IMR-90 (cell line): ENCODE data around the gene MAN2C1. TPM values are rescaled to one million over a fixed set of nuclear protein-coding genes. Genes with fewer than 3 reads are reported as not detected.

Experiments used
- ATAC-seq: fragments of 200-7000 bp; cut with Tn5 transposase; 2 replicates; pipeline ENCODE4 v1.9.1; 2020; ENCODE audit warnings: low read depth, mild to moderate bottlenecking, moderate library complexity
- BruUV-seq: library from RNA; stranded (reverse); fragments of 400-500 nt; replicated peaks from 2 replicates; lab custom pipeline; 2021; lab: Mats Ljungman, UMichigan
- CTCF ChIA-PET: fragments of 300-600 bp; formaldehyde crosslinking; extraction: SDS; loops from one replicate; lab custom pipeline; 2021; ENCODE audit warnings: antibody characterized with exemption; lab: Yijun Ruan, JAX
- POLR2A ChIA-PET: fragments of 300-600 bp; sonication (Branson Sonifier 250); formaldehyde crosslinking; loops from one replicate; lab custom pipeline; 2022; ENCODE audit warnings: antibody characterized with exemption; ENCODE audit not compliant: unreplicated experiment; lab: Charles Lee
- DNase-seq: peaks from one replicate; pipeline ENCODE4 v3.0.0; 2013
- H2AFZ ChIP-seq: replicated peaks from 2 replicates; pipeline ENCODE3; 2013; ENCODE audit warnings: low read length, mild to moderate bottlenecking; ENCODE audit not compliant: poor library complexity
- H2AK5ac ChIP-seq: 2 replicates; pipeline ENCODE4 v1.6.1; 2013; ENCODE audit warnings: low read depth, low read length, inconsistent platforms
- H2AK9ac ChIP-seq: replicated peaks from 2 replicates; pipeline ENCODE3; 2013; ENCODE audit warnings: mild to moderate bottlenecking, low read depth, low read length, moderate library complexity; ENCODE audit not compliant: poor library complexity
- H2BK120ac ChIP-seq: 2 replicates; pipeline ENCODE4 v1.6.1; 2013; ENCODE audit warnings: low read depth, low read length, inconsistent platforms
- H2BK15ac ChIP-seq: 3 replicates; pipeline ENCODE4 v1.6.1; 2013; ENCODE audit warnings: low read depth, low read length, inconsistent platforms
- H2BK20ac ChIP-seq: 2 replicates; pipeline ENCODE4 v1.6.1; 2013; ENCODE audit warnings: low read depth, mild to moderate bottlenecking, inconsistent platforms, low read length, moderate library complexity
- H2BK5ac ChIP-seq: 2 replicates; pipeline ENCODE4 v1.6.1; 2013; ENCODE audit warnings: mild to moderate bottlenecking, low read depth, low read length, inconsistent platforms; ENCODE audit not compliant: poor library complexity, severe bottlenecking
- H3K14ac ChIP-seq: replicated peaks from 2 replicates; pipeline ENCODE4 v1.6.1; 2013; ENCODE audit warnings: low read depth, low read length, inconsistent platforms
- H3K18ac ChIP-seq: 2 replicates; pipeline ENCODE4 v1.6.1; 2013; ENCODE audit warnings: low read depth, low read length, control low read depth
- H3K23ac ChIP-seq: 2 replicates; pipeline ENCODE4 v1.6.1; 2013; ENCODE audit warnings: low read depth, low read length, inconsistent platforms
- H3K27ac ChIP-seq: 2 replicates; pipeline ENCODE4 v1.5.1; 2013; ENCODE audit warnings: mild to moderate bottlenecking, control low read depth, low read length; ENCODE audit not compliant: insufficient read depth
- H3K27me3 ChIP-seq: 2 replicates; pipeline ENCODE4 v1.6.1; 2013; ENCODE audit warnings: low read length; ENCODE audit not compliant: control insufficient read depth, insufficient read depth
- H3K36me3 ChIP-seq: 2 replicates; pipeline ENCODE4 v1.6.1; 2013; ENCODE audit warnings: low read length, mixed read lengths; ENCODE audit not compliant: control insufficient read depth, insufficient read depth
- H3K4ac ChIP-seq: 2 replicates; pipeline ENCODE4 v1.6.1; 2013; ENCODE audit warnings: low read depth, low read length, inconsistent platforms
- H3K4me1 ChIP-seq: 2 replicates; pipeline ENCODE4 v1.6.1; 2013; ENCODE audit warnings: low read length, mixed read lengths; ENCODE audit not compliant: control insufficient read depth, insufficient read depth
- H3K4me2 ChIP-seq: 2 replicates; pipeline ENCODE4 v1.6.1; 2013; ENCODE audit warnings: low read depth, mild to moderate bottlenecking, control low read depth, low read length, moderate library complexity
- H3K4me3 ChIP-seq: 2 replicates; pipeline ENCODE4 v1.5.1; 2013; ENCODE audit warnings: low read depth, mild to moderate bottlenecking, control low read depth, low read length, moderate library complexity; ENCODE audit not compliant: insufficient read depth
- H3K56ac ChIP-seq: 2 replicates; pipeline ENCODE4 v1.6.1; 2013; ENCODE audit warnings: low read length, inconsistent platforms; ENCODE audit not compliant: insufficient read depth; ENCODE audit errors: extremely low read depth
- H3K79me1 ChIP-seq, 2 experiments: 2 replicates each; pipeline ENCODE4 v1.6.1; 2013; ENCODE audit warnings: low read length in 2 of 2, inconsistent platforms in 1 of 2, low read depth in 1 of 2
- H3K9ac ChIP-seq: 2 replicates; pipeline ENCODE4 v1.6.1; 2013; ENCODE audit warnings: low read depth, low read length, control low read depth
- H3K9me1 ChIP-seq: 2 replicates; pipeline ENCODE4 v1.6.1; 2013; ENCODE audit warnings: low read length, inconsistent platforms; ENCODE audit not compliant: insufficient read depth
- H3K9me3 ChIP-seq: 2 replicates; pipeline ENCODE4 v1.6.1; 2013; ENCODE audit warnings: low read length; ENCODE audit not compliant: control insufficient read depth, insufficient read depth
- H4K20me1 ChIP-seq: 2 replicates; pipeline ENCODE4 v1.6.1; 2013; ENCODE audit warnings: low read length, inconsistent platforms; ENCODE audit not compliant: insufficient read depth
- H4K5ac ChIP-seq: 2 replicates; pipeline ENCODE4 v1.6.1; 2013; ENCODE audit warnings: mild to moderate bottlenecking, low read depth, low read length, control low read depth
- H4K8ac ChIP-seq, 2 experiments: 2 replicates each; pipeline ENCODE4 v1.6.1; 2013; ENCODE audit warnings: low read depth in 2 of 2, low read length in 2 of 2, control low read depth in 1 of 2, inconsistent platforms in 1 of 2
- H4K91ac ChIP-seq: 2 replicates; pipeline ENCODE4 v1.6.1; 2013; ENCODE audit warnings: low read depth, low read length, inconsistent platforms; ENCODE audit not compliant: insufficient read depth
- BHLHE40 ChIP-seq: fragments of 150-350 bp; IDR thresholded peaks from 2 replicates; pipeline ENCODE4 v1.6.1; 2016; ENCODE audit warnings: mild to moderate bottlenecking, low read depth, low read length
- FOS ChIP-seq: fragments of 150-350 bp; IDR thresholded peaks from 2 replicates; pipeline ENCODE4 v1.6.1; 2016; ENCODE audit warnings: low read depth, low read length
- MAZ ChIP-seq: IDR thresholded peaks from 2 replicates; pipeline ENCODE4 v1.6.1; 2012; ENCODE audit warnings: low read depth, mild to moderate bottlenecking, low read length, improper control_type of control experiment, moderate library complexity, borderline replicate concordance
- MXI1 ChIP-seq: IDR thresholded peaks from 2 replicates; pipeline ENCODE4 v1.6.1; 2012; ENCODE audit warnings: low read depth, mild to moderate bottlenecking, low read length, moderate library complexity, borderline replicate concordance
- POLR2A ChIP-seq: IDR thresholded peaks from 2 replicates; pipeline ENCODE4 v1.6.1; 2012; ENCODE audit warnings: mild to moderate bottlenecking, low read depth, low read length
- RFX5 ChIP-seq: IDR thresholded peaks from 2 replicates; pipeline ENCODE4 v1.8.0; 2012; ENCODE audit warnings: low read depth, mild to moderate bottlenecking, low read length, moderate library complexity
- WGBS, 2 experiments: methylation state at CpG; one replicate each; pipeline versions ENCODE4 v1.1.5 to v1.1.7; 2013; ENCODE audit warnings: missing lambda C conversion rate in 2 of 2; ENCODE audit not compliant: insufficient read length in 1 of 2; ENCODE audit errors: extremely low coverage in 2 of 2; 5-methylcytosine and 5-hydroxymethylcytosine counted together
- dilution Hi-C: fragments of 300-500 bp; cut with HindIII; formaldehyde crosslinking; loops from one replicate; pipeline ENCODE4 v1.14.3; 2018; ENCODE audit warnings: low sequenced_read_pairs; ENCODE audit not compliant: unreplicated experiment
- in situ Hi-C: fragments of 300-500 bp; cut with MboI; formaldehyde crosslinking; loops from 3 replicates; pipeline ENCODE4 v1.14.3; 2019; ENCODE audit warnings: low sequenced_read_pairs, inconsistent platforms, mixed read lengths
- intact Hi-C: fragments of 100-400 bp; cut with micrococcal nuclease; formaldehyde crosslinking; loops from 2 replicates; pipeline ENCODE4 v1.10.0; 2022
- polyA plus RNA-seq, 3 experiments: library from polyadenylated mRNA; depleted of rRNA; stranded (reverse); fragments of >200 nt; gene quantifications; 2 replicates each; pipeline ENCODE4 v1.2.3, GENCODE V29; 2012; ENCODE audit warnings: low replicate concordance in 1 of 3
- total RNA-seq: library from RNA; depleted of rRNA; stranded (reverse); fragments of >200 nt; gene quantifications from 2 replicates; pipeline ENCODE4 v1.2.3, GENCODE V29; 2012
- TF ChIP-seq, protein P1 (sequence below): fragments of 150-350 bp; IDR thresholded peaks from 2 replicates; pipeline ENCODE4 v1.6.1; 2016; ENCODE audit warnings: low read depth, mild to moderate bottlenecking, low read length, moderate library complexity, borderline replicate concordance
- TF ChIP-seq, protein P2 (sequence below): fragments of 150-350 bp; IDR thresholded peaks from 2 replicates; pipeline ENCODE4 v1.6.1; 2017; ENCODE audit warnings: mild to moderate bottlenecking, antibody characterized with exemption, low read length, low read depth
- TF ChIP-seq, protein P3 (sequence below): conservative IDR thresholded peaks from 2 replicates; pipeline ENCODE4 v1.5.1; 2012; ENCODE audit warnings: mild to moderate bottlenecking, low read depth, low read length, improper control_type of control experiment

Gene MAN2C1
- total and polyA plus RNA-seq, 2 of the 4 experiments (the other 2 are of a cell fraction): 34.8 to 153 TPM

DNA sequence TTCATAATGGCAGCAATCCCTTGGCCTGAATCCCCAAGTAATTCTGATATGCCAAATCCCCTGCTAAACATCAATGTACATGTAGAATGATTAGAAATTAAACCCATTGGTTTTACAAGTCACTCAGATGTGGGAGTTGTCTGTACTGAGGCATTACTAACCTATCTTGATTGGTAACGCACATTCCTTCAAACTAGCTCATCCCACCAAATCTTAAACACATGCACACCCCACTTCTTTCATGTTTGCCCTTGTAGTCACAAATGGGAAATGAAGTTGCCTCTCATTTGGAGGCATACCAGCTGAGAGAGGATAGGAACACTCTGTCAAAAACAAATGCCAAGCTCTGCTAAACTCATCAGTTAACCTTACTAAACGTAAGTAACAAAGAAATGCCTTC, 29.1 kb upstream of the MAN2C1 start:
- peak; percentile 54 for DNase-seq
- Histone ChIP-seq H3K23ac (peak overlapping the region; percentile 48; the same call in 1 of the 2 replicates), H4K20me1 (peaks cover 6% of the 10 kb centered on the region; the same call in 1 of the 2 replicates), H3K4ac (no peak overlapping the region), H2AK5ac (no peak overlapping the region), H3K14ac (no peak overlapping the region; the same call in 1 of the 2 replicates), H3K36me3 (peaks cover 51% of the 10 kb centered on the region), H2BK120ac (no peak overlapping the region), H4K5ac (no peak overlapping the region), H2AFZ (no peak overlapping the region), H2BK20ac (no peak overlapping the region), H4K91ac (no peak overlapping the region), H2BK5ac (no peak overlapping the region), H3K27me3 (no peaks in the 10 kb centered on the region), H3K27ac (no peak overlapping the region), H3K4me1 (no peaks in the 10 kb centered on the region; the same call in 1 of the 2 replicates), H3K9ac (no peak overlapping the region), H2AK9ac (no peak overlapping the region), H3K4me2 (no peak overlapping the region), H3K79me1 (peaks cover 14 to 23% of the 10 kb centered on the region in 2 experiments), H3K9me1 (peaks cover 2% of the 10 kb centered on the region; the same call in 1 of the 2 replicates), H3K18ac (no peak overlapping the region), H3K4me3 (no peak overlapping the region), H3K56ac (no peak overlapping the region), H2BK15ac (no peak overlapping the region), H3K9me3 (no peaks in the 10 kb centered on the region), H4K8ac (no peak overlapping the region)
- intact Hi-C loops: no loop called here
- ATAC-seq: peak; percentile 66
- dilution Hi-C loops: no loop called here
- ChIA-PET CTCF (interaction anchor here (1.5 kb wide), 1 partner anchor 16 kb away, joined by 3 read pairs; no protein-coding TSS in a partner anchor), POLR2A (no interaction called here)
- no TSS peak for BruUV-seq
- TF ChIP-seq, protein P1, sequence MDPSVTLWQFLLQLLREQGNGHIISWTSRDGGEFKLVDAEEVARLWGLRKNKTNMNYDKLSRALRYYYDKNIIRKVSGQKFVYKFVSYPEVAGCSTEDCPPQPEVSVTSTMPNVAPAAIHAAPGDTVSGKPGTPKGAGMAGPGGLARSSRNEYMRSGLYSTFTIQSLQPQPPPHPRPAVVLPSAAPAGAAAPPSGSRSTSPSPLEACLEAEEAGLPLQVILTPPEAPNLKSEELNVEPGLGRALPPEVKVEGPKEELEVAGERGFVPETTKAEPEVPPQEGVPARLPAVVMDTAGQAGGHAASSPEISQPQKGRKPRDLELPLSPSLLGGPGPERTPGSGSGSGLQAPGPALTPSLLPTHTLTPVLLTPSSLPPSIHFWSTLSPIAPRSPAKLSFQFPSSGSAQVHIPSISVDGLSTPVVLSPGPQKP: no peak
- TF ChIP-seq MAZ (no peak), FOS (no peak), MXI1 (no peak), POLR2A (no peak), BHLHE40 (no peak), RFX5 (no peak)
- TF ChIP-seq, protein P2, sequence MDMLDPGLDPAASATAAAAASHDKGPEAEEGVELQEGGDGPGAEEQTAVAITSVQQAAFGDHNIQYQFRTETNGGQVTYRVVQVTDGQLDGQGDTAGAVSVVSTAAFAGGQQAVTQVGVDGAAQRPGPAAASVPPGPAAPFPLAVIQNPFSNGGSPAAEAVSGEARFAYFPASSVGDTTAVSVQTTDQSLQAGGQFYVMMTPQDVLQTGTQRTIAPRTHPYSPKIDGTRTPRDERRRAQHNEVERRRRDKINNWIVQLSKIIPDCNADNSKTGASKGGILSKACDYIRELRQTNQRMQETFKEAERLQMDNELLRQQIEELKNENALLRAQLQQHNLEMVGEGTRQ: no peak
- TF ChIP-seq, protein P3, sequence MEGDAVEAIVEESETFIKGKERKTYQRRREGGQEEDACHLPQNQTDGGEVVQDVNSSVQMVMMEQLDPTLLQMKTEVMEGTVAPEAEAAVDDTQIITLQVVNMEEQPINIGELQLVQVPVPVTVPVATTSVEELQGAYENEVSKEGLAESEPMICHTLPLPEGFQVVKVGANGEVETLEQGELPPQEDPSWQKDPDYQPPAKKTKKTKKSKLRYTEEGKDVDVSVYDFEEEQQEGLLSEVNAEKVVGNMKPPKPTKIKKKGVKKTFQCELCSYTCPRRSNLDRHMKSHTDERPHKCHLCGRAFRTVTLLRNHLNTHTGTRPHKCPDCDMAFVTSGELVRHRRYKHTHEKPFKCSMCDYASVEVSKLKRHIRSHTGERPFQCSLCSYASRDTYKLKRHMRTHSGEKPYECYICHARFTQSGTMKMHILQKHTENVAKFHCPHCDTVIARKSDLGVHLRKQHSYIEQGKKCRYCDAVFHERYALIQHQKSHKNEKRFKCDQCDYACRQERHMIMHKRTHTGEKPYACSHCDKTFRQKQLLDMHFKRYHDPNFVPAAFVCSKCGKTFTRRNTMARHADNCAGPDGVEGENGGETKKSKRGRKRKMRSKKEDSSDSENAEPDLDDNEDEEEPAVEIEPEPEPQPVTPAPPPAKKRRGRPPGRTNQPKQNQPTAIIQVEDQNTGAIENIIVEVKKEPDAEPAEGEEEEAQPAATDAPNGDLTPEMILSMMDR: no peak
- in situ Hi-C loops: no loop called here
- WGBS, 2 experiments: 20% methylated on average over 1 of the region's 2 CpGs; no CpG with 5 or more reads in 1 of the 2 experiments
